Keratinocyte (primary cell): Measurements from ENCODE around the gene MINDY4. TPM values are rescaled to one million over a fixed set of nuclear protein-coding genes. Genes with fewer than 3 reads are reported as not detected.

Experiments used
- DNase-seq: peaks from one replicate; pipeline ENCODE4 v3.0.0-alpha.2; 2011; ENCODE audit warnings: low read depth, missing footprints, low spot score
- FAIRE-seq: peaks from 2 replicates; lab custom pipeline; 2011; peaks lifted over from hg19 to GRCh38; lab: Jason Lieb, UNC
- H2AFZ ChIP-seq: 2 replicates; pipeline ENCODE4 v1.6.0; 2012; ENCODE audit warnings: low read length, control low read depth, inconsistent platforms; ENCODE audit not compliant: control insufficient read depth
- H3K27ac ChIP-seq: 2 replicates; pipeline ENCODE4 v1.5.1; 2011; ENCODE audit warnings: low read length; ENCODE audit not compliant: control insufficient read depth, insufficient read depth
- H3K27me3 ChIP-seq: 3 replicates; pipeline ENCODE4 v1.6.0; 2011; ENCODE audit warnings: low read length; ENCODE audit not compliant: control insufficient read depth, insufficient read depth; ENCODE audit errors: extremely low read depth
- H3K36me3 ChIP-seq, 2 experiments: 2 replicates in 1 of 2; 3 replicates in 1 of 2; pipeline ENCODE4 v1.5.1; 2011; ENCODE audit warnings: low read length in 2 of 2, mild to moderate bottlenecking in 1 of 2; ENCODE audit not compliant: control insufficient read depth in 2 of 2, insufficient read depth in 2 of 2; ENCODE audit errors: extremely low read depth in 1 of 2
- H3K4me1 ChIP-seq: 3 replicates; pipeline ENCODE4 v1.5.1; 2011; ENCODE audit warnings: low read length; ENCODE audit not compliant: control insufficient read depth, insufficient read depth; ENCODE audit errors: extremely low read depth
- H3K4me2 ChIP-seq: 3 replicates; pipeline ENCODE4 v1.6.0; 2011; ENCODE audit warnings: low read depth, low read length; ENCODE audit not compliant: control insufficient read depth, insufficient read depth; ENCODE audit errors: extremely low read depth
- H3K4me3 ChIP-seq, 3 experiments: fragments of 200-600 bp in 1 of 3; sonication (generic) in 1 of 3; 2 replicates in 2 of 3; 3 replicates in 1 of 3; pipeline ENCODE4 v1.5.1; 2011 to 2016; ENCODE audit warnings: low read length in 3 of 3, mild to moderate bottlenecking in 3 of 3, control low read depth in 2 of 3, inconsistent platforms in 1 of 3, low read depth in 1 of 3, mixed read lengths in 1 of 3, mixed run types in 1 of 3, moderate library complexity in 1 of 3; ENCODE audit not compliant: control insufficient read depth in 2 of 3, insufficient read depth in 2 of 3; ENCODE audit errors: extremely low read depth in 1 of 3
- H3K79me2 ChIP-seq: 2 replicates; pipeline ENCODE4 v1.6.0; 2012; ENCODE audit warnings: low read length; ENCODE audit not compliant: control insufficient read depth, insufficient read depth
- H3K9ac ChIP-seq: 3 replicates; pipeline ENCODE4 v1.6.0; 2011; ENCODE audit warnings: low read length; ENCODE audit not compliant: control insufficient read depth, insufficient read depth; ENCODE audit errors: extremely low read depth
- H3K9me1 ChIP-seq: 3 replicates; pipeline ENCODE4 v1.6.0; 2011; ENCODE audit warnings: low read length; ENCODE audit not compliant: control insufficient read depth, insufficient read depth; ENCODE audit errors: extremely low read depth
- H3K9me3 ChIP-seq: 2 replicates; pipeline ENCODE4 v1.5.1; 2012; ENCODE audit warnings: low read depth, low read length; ENCODE audit not compliant: control insufficient read depth
- H4K20me1 ChIP-seq: 3 replicates; pipeline ENCODE4 v1.6.0; 2011; ENCODE audit warnings: low read length; ENCODE audit not compliant: control insufficient read depth, insufficient read depth; ENCODE audit errors: extremely low read depth
- CTCF ChIP-seq, 3 experiments: IDR thresholded peaks in 1 of 3; conservative IDR thresholded peaks in 1 of 3; optimal IDR thresholded peaks in 1 of 3; 2 replicates in 2 of 3; 3 replicates in 1 of 3; pipeline versions ENCODE3 to v1.5.1; 2011; ENCODE audit warnings: low read length in 3 of 3, mild to moderate bottlenecking in 3 of 3, moderate library complexity in 2 of 3, control low read depth in 1 of 3, inconsistent platforms in 1 of 3; ENCODE audit not compliant: insufficient read depth in 2 of 3; ENCODE audit errors: extremely low read depth in 1 of 3
- EZH2 ChIP-seq: IDR thresholded peaks from one replicate; pipeline ENCODE4 v1.6.1; 2012; ENCODE audit warnings: inconsistent platforms, mild to moderate bottlenecking, low read length, moderate library complexity
- dilution Hi-C: fragments of 300-500 bp; cut with MboI; formaldehyde crosslinking; loops from one replicate; pipeline ENCODE4 v1.7.0; 2020; ENCODE audit warnings: low sequenced_read_pairs; ENCODE audit not compliant: extremely low pct_ligation_motif_present
- polyA plus RNA-seq, 5 experiments: library from polyadenylated mRNA; depleted of rRNA in 3 of 5; stranded (reverse) in 3 of 5; stranded (forward) in 1 of 5; unstranded in 1 of 5; fragments of >200 nt; gene quantifications; 1 replicate in 1 of 5; 2 replicates in 3 of 5; 3 replicates in 1 of 5; pipeline versions ENCODE4 v1.2.1 to v1.2.3, GENCODE V29; 2011 to 2012; ENCODE audit warnings: missing spikeins in 2 of 5, low read depth in 1 of 5, low replicate concordance in 1 of 5

MINDY4 gene
- polyA plus RNA-seq, 1 donor (not counting 4 experiments of a cell fraction or from before 2014, with no cell fraction given), result 1.5 TPM

GRCh38 chr7:30780941-30781340, 9.7 kb downstream of the MINDY4 start:
- Histone ChIP-seq H4K20me1 (no peaks in the 10 kb centered on the region), H3K9me1 (no peaks in the 10 kb centered on the region), H3K4me3 (no peak overlapping the region), H3K27ac (no peak overlapping the region), H3K4me2 (no peak overlapping the region), H3K36me3 (peaks cover 0 to 4% of the 10 kb centered on the region in 2 experiments), H3K27me3 (no peaks in the 10 kb centered on the region), H3K4me1 (peaks cover 4% of the 10 kb centered on the region), H3K79me2 (no peaks in the 10 kb centered on the region), H3K9me3 (no peaks in the 10 kb centered on the region), H2AFZ (no peak overlapping the region), H3K9ac (no peak overlapping the region)
- DNase-seq (no peak), FAIRE-seq (no peak)
- dilution Hi-C loops, result no loop called here
- no peak for TF ChIP-seq CTCF (optimal IDR thresholded peaks at IDR 0.05 in 1 of 3, IDR thresholded peaks at IDR 0.05 in 1 of 3, conservative IDR thresholded peaks at IDR 0.05 in 1 of 3; ENCODE audit: extremely low read depth in 1 of 3, insufficient read depth in 2 of 3, low read length in 3 of 3)
- no peak for TF ChIP-seq EZH2

GRCh38 chr7:30782690-30783089, 11.5 kb downstream of the MINDY4 start:
- DNase-seq (no peak), FAIRE-seq (no peak)
- dilution Hi-C loops, result no loop called here
- Histone ChIP-seq H3K4me2 (no peak overlapping the region), H3K79me2 (no peaks in the 10 kb centered on the region), H3K4me1 (peaks cover 4% of the 10 kb centered on the region), H3K4me3 (no peak overlapping the region), H3K36me3 (peaks cover 0 to 3% of the 10 kb centered on the region in 2 experiments), H3K9ac (no peak overlapping the region), H3K27ac (no peak overlapping the region), H3K27me3 (no peaks in the 10 kb centered on the region), H4K20me1 (no peaks in the 10 kb centered on the region), H3K9me3 (no peaks in the 10 kb centered on the region), H3K9me1 (no peaks in the 10 kb centered on the region), H2AFZ (no peak overlapping the region)
- TF ChIP-seq EZH2 (no peak), CTCF (optimal IDR thresholded peaks at IDR 0.05 in 1 of 3, IDR thresholded peaks at IDR 0.05 in 1 of 3, conservative IDR thresholded peaks at IDR 0.05 in 1 of 3; ENCODE audit: extremely low read depth in 1 of 3, insufficient read depth in 2 of 3, low read length in 3 of 3) (no peak)
